Ovary (tissue), 9 donors: Measurements from ENCODE around the gene ZNF674. TPM values are rescaled to one million over a fixed set of nuclear protein-coding genes. Genes with fewer than 3 reads are reported as not detected.
"Not testable (repeated sequence)": the region's sequence is repeated elsewhere in the genome, so short reads cannot be mapped to it uniquely, and the experiment has no call there.

Experiments used
- DNase-seq, 5 donors: peaks; one replicate each; pipeline ENCODE4 v3.0.0-alpha.2; 2019 to 2020
- H3K27ac ChIP-seq, 2 donors: fragments of 200-600 bp; one replicate each; pipeline versions ENCODE4 v1.5.1 to v1.8.0; 2019 to 2022
- H3K27me3 ChIP-seq: fragments of 200-600 bp; one replicate; pipeline ENCODE4 v1.8.0; 2022
- H3K36me3 ChIP-seq: fragments of 200-600 bp; sonication (generic); one replicate; pipeline ENCODE4 v1.5.1; 2019
- H3K4me1 ChIP-seq: one replicate; pipeline ENCODE4 v1.8.1; 2013; ENCODE audit warnings: mild to moderate bottlenecking, moderate library complexity; ENCODE audit not compliant: insufficient read depth
- H3K4me3 ChIP-seq: fragments of 200-600 bp; sonication (generic); one replicate; pipeline ENCODE4 v1.5.1; 2017
- H3K9me3 ChIP-seq, 2 donors: fragments of 200-600 bp in 1 of 2; sonication (generic) in 1 of 2; one replicate each; pipeline versions ENCODE4 v1.5.1 to v1.8.1; 2013 to 2019; ENCODE audit warnings: mild to moderate bottlenecking in 1 of 2, moderate library complexity in 1 of 2
- CTCF ChIP-seq, 3 donors: fragments of 450-650 bp in 2 of 3; fragments of 200-600 bp in 1 of 3; IDR thresholded peaks; one replicate each; pipeline versions ENCODE4 v1.5.1 to v1.8.0; 2016 to 2022; ENCODE audit warnings: antibody characterized with exemption in 3 of 3, mild to moderate bottlenecking in 1 of 3
- EP300 ChIP-seq: sonication (generic); formaldehyde crosslinking; IDR thresholded peaks from one replicate; pipeline ENCODE4 v1.6.1; 2017; ENCODE audit warnings: antibody characterized with exemption
- POLR2A ChIP-seq: fragments of 450-650 bp; IDR thresholded peaks from one replicate; pipeline ENCODE4 v1.6.1; 2017; ENCODE audit warnings: antibody characterized with exemption, mild to moderate bottlenecking, moderate library complexity
- WGBS, 3 donors: extraction: QIAGEN DNeasy Blood & Tissue Kit in 1 of 3; methylation state at CpG; one replicate each; pipeline versions ENCODE4 v1.1.5 to v1.1.7; 2013 to 2017; 5-methylcytosine and 5-hydroxymethylcytosine counted together
- intact Hi-C, 4 donors: fragments of 100-400 bp; cut with DNase I; formaldehyde crosslinking; loops; one replicate each; pipeline versions ENCODE4 v1.11.0 to v1.15.1; 2022 to 2023
- polyA plus RNA-seq, 2 donors: library from polyadenylated mRNA; stranded (reverse); fragments of 200-250 nt in 1 of 2; fragments of 350-450 nt in 1 of 2; fragmentation: Illumina TruSeq in 1 of 2; extraction: RNeasy Lipid Tissue Mini Kit (QIAGEN cat#74804) in 1 of 2; gene quantifications; one replicate each; pipeline ENCODE4 v1.2.3, GENCODE V29; 2013 to 2014
- total RNA-seq, 7 donors: library from RNA; depleted of rRNA in 2 of 7; stranded (reverse); fragments of >200 nt in 2 of 7; fragmentation: NEBNext Ultra II Directional in 3 of 7; extraction: Animal tissue kit (Norgen Biotek cat#: 25700) in 3 of 7; gene quantifications; one replicate each; pipeline versions ENCODE4 v1.1.0 to v1.2.4, GENCODE V29; 2016 to 2023
- donor health status: DM: no; HTN: no; CAD: no; lungs with moderate emphysema.
- donor health status: DM: no; HTN: no; CAD: no.
- donor health status: Bipolar disorder and iron deficiency.
- donor health status: DM: yes; HTN: yes; CAD: no.
- donor health status: DM: no; HTN: no; CAD: no.
- donor health status: DM: yes; HTN: yes; CAD: no.

ZNF674 gene
- total and polyA plus RNA-seq, 9 donors: 1.6 to 11.5 (median 3.6) TPM

- H3K4me3 ChIP-seq: no peak overlapping the region
- H3K9me3 ChIP-seq: peaks cover 0 to 11% of the 10 kb centered on the region in 2 donors
- no peak overlapping the region for H3K27ac ChIP-seq
- H3K4me1 ChIP-seq: no peaks in the 10 kb centered on the region
- TF ChIP-seq EP300 (no peak), CTCF (IDR thresholded peaks at IDR 0.05) (no peak), POLR2A (no peak)
- WGBS, 3 donors: 68 to 81% (median 71%) methylated on average over 1 of the region's 1 CpG
- DNase-seq: no peak
- no peaks in the 10 kb centered on the region for H3K27me3 ChIP-seq
- no peaks in the 10 kb centered on the region for H3K36me3 ChIP-seq
- intact Hi-C loops: no loop called here
Observed at GRCh38 chrX:46500054-46500453, 45.2 kb downstream of the ZNF674 start.

GRCh38 chrX:46488712-46489111, 56.5 kb downstream of the ZNF674 start:
- H3K27me3 ChIP-seq: no peaks in the 10 kb centered on the region
- H3K4me1 ChIP-seq: no peaks in the 10 kb centered on the region
- no peak overlapping the region for H3K27ac ChIP-seq
- 67 to 77% (median 69%) methylated on average over 10 of the region's 10 CpGs for WGBS, 3 donors
- H3K4me3 ChIP-seq: no peak overlapping the region
- H3K36me3 ChIP-seq: no peaks in the 10 kb centered on the region
- intact Hi-C loops: no loop called here
- TF ChIP-seq POLR2A (no peak), CTCF (IDR thresholded peaks at IDR 0.05) (no peak), EP300 (no peak)
- DNase-seq: no peak
- no peaks in the 10 kb centered on the region for H3K9me3 ChIP-seq

GRCh38 chrX:46485897-46486296, 59.3 kb downstream of the ZNF674 start:
- H3K4me1 ChIP-seq: no peaks in the 10 kb centered on the region
- H3K4me3 ChIP-seq: no peak overlapping the region
- WGBS, 3 donors: 66 to 73% (median 69%) methylated on average over 8 of the region's 8 CpGs
- H3K9me3 ChIP-seq: no peaks in the 10 kb centered on the region
- no peak overlapping the region for H3K27ac ChIP-seq
- no peaks in the 10 kb centered on the region for H3K27me3 ChIP-seq
- no peak for DNase-seq
- TF ChIP-seq CTCF (IDR thresholded peaks at IDR 0.05): no peak
- TF ChIP-seq POLR2A: no peak
- no peak for TF ChIP-seq EP300
- H3K36me3 ChIP-seq: no peaks in the 10 kb centered on the region
- intact Hi-C loops: no loop called here

GRCh38 chrX:46478634-46479033, 66.6 kb downstream of the ZNF674 start:
- H3K27me3 ChIP-seq, intact Hi-C loops, H3K4me1 ChIP-seq, H3K36me3 ChIP-seq, H3K4me3 ChIP-seq, H3K9me3 ChIP-seq, DNase-seq, H3K27ac ChIP-seq: not testable (repeated sequence)
- 79 to 86% (median 79%) methylated on average over 2 of the region's 2 CpGs for WGBS, 3 donors

- H3K27ac ChIP-seq: no peak overlapping the region
- intact Hi-C loops: no loop called here
- no peak for TF ChIP-seq CTCF (IDR thresholded peaks at IDR 0.05)
- no peak for TF ChIP-seq POLR2A
- no peak for TF ChIP-seq EP300
- H3K4me1 ChIP-seq: no peaks in the 10 kb centered on the region
- DNase-seq: no peak
- H3K36me3 ChIP-seq: no peaks in the 10 kb centered on the region
- no peaks in the 10 kb centered on the region for H3K27me3 ChIP-seq
- H3K9me3 ChIP-seq: no peaks in the 10 kb centered on the region
- WGBS, 3 donors: 37 to 42% (median 40%) methylated on average over 2 of the region's 2 CpGs
- no peak overlapping the region for H3K4me3 ChIP-seq
Observed at GRCh38 chrX:46477435-46477834, 67.8 kb downstream of the ZNF674 start.
